GM19468 (cell line): Measurements from ENCODE around the gene RPF1.

ENCODE experiments used
- ATAC-seq: cut with Tn5 transposase; IDR thresholded peaks from one replicate; pipeline ENCODE4 v1.9.1; 2021; ENCODE audit warnings: mild to moderate bottlenecking, moderate library complexity, moderate number of reproducible peaks; ENCODE audit not compliant: unreplicated experiment; ENCODE audit errors: extremely low read depth

Gene RPF1

DNA sequence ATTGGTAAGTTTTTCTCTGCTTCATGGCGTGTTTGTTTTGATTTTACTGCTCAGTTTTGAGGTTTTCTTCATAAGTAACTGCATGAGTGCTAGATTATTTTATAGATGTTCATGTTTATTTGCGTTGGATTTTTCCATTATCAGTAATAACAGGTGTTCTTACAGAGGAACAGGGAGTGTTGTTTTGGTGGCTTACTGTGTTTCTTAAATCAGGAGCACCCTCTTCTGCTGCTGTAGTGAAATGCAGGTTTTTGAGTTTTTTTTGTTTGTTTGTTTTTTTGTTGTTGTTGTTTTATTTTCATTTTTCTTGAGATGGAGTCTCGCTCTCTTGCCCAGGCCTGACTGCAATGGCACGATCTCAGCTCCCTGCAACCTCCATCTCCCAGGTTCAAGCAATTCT is 62.6 kb downstream of the RPF1 start:
- ATAC-seq = no peak
